A172 (cell line): ENCODE measurements around the gene PSMD8. TPM values are rescaled to one million over a fixed set of nuclear protein-coding genes. Genes with fewer than 3 reads are reported as not detected.
"Not testable (repeated sequence)": the region's sequence is repeated elsewhere in the genome, so short reads cannot be mapped to it uniquely, and the experiment has no call there.

Source experiments
- DNase-seq: peaks from one replicate; pipeline ENCODE4 v3.0.0-alpha.2; 2015; ENCODE audit warnings: low spot score
- total RNA-seq: library from RNA; depleted of rRNA; stranded (reverse); fragments of >200 nt; shearing (Covaris generic); gene quantifications from 2 replicates; pipeline ENCODE4 v1.2.3, GENCODE V29; 2014

Gene PSMD8
- total RNA-seq, 1 experiment from 2014 or later: 579 TPM

GRCh38 chr19:38387550-38388348 lies 13.4 kb downstream of the PSMD8 start, which contains the start of gene GGN:
GGN (minus strand) TSS chr19:38388034; CDS start chr19:38387261, 773 bp downstream.
- peak; percentile 92 for DNase-seq

GRCh38 chr19:38388349-38389100 lies 14.2 kb downstream of the PSMD8 start, which contains the start of gene SPRED3:
SPRED3 (plus strand) TSS chr19:38388697; CDS start chr19:38390303, 1,606 bp downstream.
- DNase-seq: peak; percentile 78

GRCh38 chr19:38389101-38389925 lies 14.9 kb downstream of the PSMD8 start:
- DNase-seq: peak; percentile 79

GRCh38 chr19:38389957-38390924 lies 15.9 kb downstream of the PSMD8 start:
- DNase-seq: no peak

- DNase-seq: no peak
These were observed 17.6 kb downstream of the PSMD8 start for GRCh38 chr19:38391911-38392464.

- DNase-seq: peak; percentile 52
These were observed 18.4 kb downstream of the PSMD8 start for GRCh38 chr19:38392707-38393308.

GRCh38 chr19:38394488-38394887 lies 20.1 kb downstream of the PSMD8 start:
- DNase-seq: no peak

- DNase-seq: no peak
These were observed 21.2 kb downstream of the PSMD8 start for GRCh38 chr19:38395381-38396114.

- no peak for DNase-seq
These were observed 24.7 kb downstream of the PSMD8 start for GRCh38 chr19:38399081-38399480.

GRCh38 chr19:38399537-38399936 lies 25.2 kb downstream of the PSMD8 start:
- no peak for DNase-seq

GRCh38 chr19:38400361-38400760 lies 26.0 kb downstream of the PSMD8 start:
- no peak for DNase-seq

- DNase-seq: peak; percentile 20
These were observed 26.8 kb downstream of the PSMD8 start for GRCh38 chr19:38401148-38401547.

GRCh38 chr19:38402623-38402966 lies 28.2 kb downstream of the PSMD8 start:
- no peak for DNase-seq

- peak; percentile 93 for DNase-seq
These were observed 28.8 kb downstream of the PSMD8 start, which contains the start of gene FAM98C for GRCh38 chr19:38402967-38403674. FAM98C (plus strand) TSS chr19:38403093; CDS start chr19:38403154, 61 bp downstream.

GRCh38 chr19:38404858-38405257 lies 30.5 kb downstream of the PSMD8 start:
- DNase-seq: no peak

- DNase-seq: no peak
These were observed 30.9 kb downstream of the PSMD8 start for GRCh38 chr19:38405276-38405675.

- DNase-seq: peak; percentile 22
These were observed 35.3 kb downstream of the PSMD8 start for GRCh38 chr19:38409631-38410133.

- DNase-seq: not testable (repeated sequence)
These were observed 36.0 kb downstream of the PSMD8 start for GRCh38 chr19:38410407-38410806.
